Measurements from ENCODE around the gene SAMD8.
"Not testable (repeated sequence)": the region's sequence is repeated elsewhere in the genome, so short reads cannot be mapped to it uniquely, and the experiment has no call there.

Gene SAMD8

GRCh38 chr10:75086278-75086934 is 25.1 kb upstream of the SAMD8 start:
- DNase-seq: no peak

GRCh38 chr10:75088640-75089039 is 22.8 kb upstream of the SAMD8 start:
- DNase-seq: no peak

DNA sequence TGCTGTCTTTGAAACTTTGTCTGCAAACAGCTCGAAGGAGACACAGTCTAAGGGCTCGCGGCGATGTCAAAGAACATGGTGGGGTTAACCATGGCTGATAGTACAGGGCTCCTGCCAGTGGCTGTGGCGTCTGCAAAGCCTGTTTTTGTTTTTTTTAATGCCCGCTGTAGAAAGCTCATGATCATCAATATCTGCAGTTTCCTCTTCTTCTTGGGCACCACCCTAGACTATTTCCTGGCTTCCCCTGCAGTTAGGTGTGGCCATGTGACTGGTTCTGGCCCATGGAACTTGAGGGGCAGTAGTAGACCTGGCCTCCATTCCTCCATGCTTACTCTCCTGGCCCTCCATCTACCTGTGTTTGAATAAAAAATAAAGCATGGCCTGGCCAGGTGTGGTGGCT is 21.8 kb upstream of the SAMD8 start:
- no peak for DNase-seq

DNA sequence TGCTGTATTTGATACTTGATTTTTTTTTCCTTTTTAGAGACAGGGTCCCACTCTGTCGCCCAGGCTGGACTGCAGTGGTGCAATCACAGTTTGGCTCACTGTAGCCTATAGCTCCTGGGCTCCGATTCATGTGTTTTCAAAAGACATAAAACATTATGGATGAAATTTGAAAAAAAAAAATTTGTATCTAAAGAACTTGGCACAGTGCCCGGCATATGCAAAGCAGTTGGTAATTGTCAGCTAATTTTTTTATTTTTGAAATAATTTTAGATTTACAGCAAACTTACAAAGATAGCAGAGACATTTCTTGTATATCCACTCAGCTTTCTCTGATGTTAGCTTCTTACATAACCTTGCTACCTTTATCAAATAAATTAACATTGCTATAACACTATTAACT is 20.3 kb upstream of the SAMD8 start:
- DNase-seq: no peak

- no peak for DNase-seq
Measured at GRCh38 chr10:75094465-75094864, 17.0 kb upstream of the SAMD8 start.

- no peak for DNase-seq
Measured at GRCh38 chr10:75095631-75096030, 15.8 kb upstream of the SAMD8 start.

DNA sequence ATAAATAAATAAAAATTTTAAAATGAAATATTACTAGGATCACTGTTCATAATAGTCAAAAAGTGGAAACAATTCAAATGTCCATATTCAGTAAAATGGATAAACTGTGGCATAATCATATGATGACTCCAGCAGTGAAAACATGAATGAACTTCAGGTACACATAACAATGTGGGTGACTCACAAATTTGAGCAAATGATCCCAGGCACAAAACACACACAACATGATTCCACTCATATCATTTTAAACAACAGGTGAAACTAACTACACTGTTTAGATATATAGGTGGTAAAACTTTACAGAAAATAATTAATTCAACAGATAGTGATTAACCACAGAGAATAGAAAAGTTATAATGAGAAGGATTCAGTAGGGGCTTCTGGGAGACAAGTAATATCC is 14.7 kb upstream of the SAMD8 start:
- DNase-seq: no peak

DNA sequence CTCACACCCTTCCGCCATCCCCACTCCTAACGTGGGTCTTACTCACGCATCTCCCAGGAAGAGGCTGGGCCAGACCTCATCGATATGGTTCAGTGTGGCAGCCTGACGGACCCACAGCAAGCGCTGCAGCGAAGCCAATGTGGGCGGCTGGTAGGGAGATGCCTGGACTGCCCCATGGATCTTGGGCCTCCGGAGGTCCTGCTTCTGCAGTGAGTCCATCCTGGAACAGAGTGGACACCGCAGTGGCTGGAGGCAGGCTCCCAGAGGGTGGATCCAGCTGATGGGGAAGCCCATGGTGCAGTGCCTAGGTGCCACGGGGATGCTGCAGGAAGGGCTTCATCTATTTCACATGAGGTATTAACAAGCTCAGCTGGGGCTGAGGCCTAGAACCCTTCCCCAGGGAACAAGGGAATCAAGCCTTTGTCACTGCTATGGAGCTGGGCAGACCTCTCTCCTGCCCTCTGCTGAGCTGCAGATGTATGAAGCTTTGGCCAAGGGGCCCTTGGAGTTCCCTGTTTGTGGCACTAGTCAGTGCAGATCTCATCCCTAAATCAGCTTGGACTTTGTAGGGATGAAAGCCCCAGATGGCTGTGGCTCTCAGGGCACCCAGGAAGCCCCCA is 13.7 kb upstream of the SAMD8 start:
- DNase-seq: no peak

DNA sequence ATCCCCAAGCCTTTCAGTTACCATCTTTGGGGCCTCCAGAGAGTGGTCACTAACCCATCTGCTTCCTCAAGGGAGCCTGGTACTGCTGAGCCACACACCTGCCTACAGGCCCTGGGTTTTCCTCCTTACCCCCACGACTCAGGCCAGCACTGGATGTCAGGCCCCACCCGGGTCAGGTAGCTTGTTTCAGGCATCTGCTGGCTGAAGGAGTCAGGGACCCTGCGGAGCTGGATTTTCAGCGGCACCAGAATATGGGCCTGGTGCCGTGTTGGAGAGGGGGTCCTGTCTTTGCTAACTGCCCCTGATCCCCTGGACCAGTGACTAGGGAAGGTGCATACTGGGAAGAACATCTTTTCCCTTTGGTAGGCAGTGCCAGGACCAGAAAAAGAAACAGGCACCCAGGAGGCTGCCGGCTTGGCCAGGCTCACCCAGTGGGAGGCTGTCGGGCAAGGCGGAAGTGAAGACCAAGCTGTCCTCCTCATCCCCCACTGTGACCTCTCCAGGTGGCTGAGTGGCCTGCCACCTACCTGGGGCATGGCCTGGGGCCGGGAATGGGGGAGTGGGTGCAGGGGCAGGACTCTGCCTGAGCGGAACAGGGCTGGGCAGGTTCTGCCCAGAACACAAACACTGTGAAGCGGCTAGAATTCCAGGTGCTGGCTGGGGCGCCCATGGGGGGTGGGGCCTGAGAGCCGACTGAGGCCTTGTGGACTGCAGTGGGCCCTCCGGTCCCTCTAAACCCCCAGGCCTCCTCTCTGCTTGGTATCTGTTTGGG is 12.4 kb upstream of the SAMD8 start:
- no peak for DNase-seq

DNA sequence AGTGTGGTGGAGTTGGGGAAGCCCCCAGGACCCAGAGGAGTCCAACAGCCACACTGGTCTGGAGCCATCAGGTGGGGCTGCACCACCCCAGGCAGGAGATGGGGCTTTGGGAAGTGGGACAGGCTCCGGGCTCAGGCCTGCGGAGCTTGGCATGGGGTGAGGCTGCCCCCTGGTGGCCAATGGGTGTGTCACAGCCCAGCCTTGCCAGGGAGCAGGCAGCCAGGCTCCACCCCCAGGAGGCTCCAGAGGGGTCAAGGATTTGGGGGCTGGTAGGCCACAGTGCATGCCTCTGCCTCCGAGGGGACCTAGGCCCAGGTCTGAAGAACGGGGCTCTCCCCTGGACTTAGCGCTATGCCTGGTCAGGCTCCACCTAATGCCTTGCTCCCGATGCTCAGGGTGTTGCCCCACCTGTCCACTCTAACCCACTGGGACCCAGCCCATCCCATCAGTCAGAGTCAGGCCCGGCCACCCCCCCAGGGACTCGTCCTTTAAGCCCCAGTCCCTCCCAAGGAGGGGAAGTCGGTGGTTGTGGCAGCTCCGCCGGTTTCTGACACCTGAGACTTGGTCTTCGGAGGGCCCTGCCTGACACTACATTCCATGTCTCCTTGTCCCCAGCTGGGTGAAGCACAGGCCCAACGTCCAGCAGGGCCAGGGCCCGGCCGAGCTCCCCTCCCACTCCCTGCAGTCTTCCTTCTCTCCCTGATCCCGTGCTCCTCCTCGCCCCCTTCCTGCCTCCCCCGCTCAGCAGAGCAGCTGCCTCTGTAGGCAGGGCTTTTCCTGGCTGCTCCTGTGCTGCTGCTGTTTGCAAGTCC is 11.3 kb upstream of the SAMD8 start:
- peak; percentile 28 for DNase-seq

DNA sequence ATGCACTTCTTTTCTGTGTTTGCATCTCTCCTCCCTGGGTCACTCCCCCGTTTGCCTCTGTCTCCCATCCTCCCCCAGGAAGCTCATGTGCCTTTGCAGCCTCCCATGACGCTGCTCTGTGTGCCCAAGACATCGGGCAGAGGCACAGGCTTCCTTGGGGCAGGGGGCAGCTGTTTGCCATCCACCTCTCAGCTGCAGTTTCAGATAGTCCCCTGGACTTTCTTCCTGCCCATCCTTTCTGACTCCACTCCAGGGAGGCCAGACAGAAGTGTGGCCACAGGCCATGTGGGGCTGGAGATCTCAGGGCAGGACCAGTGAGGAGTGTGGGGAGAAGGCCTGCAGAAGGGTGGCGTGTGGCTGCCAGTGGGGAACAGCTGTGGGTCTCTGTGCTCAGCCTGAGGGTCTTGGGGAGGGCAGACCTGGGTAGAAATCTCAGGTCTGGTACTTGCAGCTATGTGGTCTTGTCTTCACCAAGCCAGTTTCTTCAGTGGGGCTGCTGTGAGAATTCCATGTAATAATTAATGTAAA is 10.6 kb upstream of the SAMD8 start:
- no peak for DNase-seq

- DNase-seq: no peak
Measured at GRCh38 chr10:75101416-75102251, 9.8 kb upstream of the SAMD8 start.

- no peak for DNase-seq
Measured at GRCh38 chr10:75102830-75103673, 8.4 kb upstream of the SAMD8 start.

DNA sequence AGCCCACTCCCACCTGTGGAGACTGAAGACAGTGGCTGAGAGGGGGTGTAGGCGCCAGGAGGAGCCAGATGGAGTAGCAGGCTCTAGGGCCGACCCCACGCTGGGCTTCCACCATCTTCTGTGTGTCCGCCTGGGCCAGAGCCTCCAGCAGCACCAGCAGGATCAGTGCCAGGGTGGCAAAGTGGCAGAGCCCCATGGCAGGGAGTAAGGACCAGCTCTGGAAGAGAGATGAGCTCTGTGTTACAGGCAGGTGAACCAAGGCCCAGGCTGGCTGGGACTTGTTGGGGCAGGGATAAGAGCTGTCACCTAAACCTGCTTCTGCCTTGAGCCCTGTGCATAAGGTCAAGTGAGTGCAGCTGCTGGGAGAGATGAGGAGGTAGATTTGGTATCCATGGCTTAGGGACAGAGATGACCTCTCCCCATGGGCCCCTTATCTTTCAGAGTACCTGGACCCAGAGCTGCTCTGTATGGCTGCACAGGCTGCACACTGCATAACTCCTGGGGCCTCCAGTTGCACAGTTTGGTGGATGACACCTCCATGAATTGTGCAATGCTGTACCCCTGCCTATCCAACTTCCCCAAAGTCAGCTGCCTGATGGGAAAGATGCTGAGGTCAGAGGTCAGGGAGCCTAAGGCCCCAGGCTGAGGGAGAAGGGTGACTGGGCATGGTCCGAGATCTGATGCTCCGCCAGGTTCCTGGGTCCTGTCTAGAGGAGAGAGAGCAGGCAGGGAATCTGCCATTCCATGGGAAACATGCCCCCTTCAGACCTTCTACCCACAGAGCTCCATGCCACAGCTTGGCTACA is 7.4 kb upstream of the SAMD8 start:
- DNase-seq: no peak

GRCh38 chr10:75104842-75105241 is 6.6 kb upstream of the SAMD8 start:
- DNase-seq: no peak

DNA sequence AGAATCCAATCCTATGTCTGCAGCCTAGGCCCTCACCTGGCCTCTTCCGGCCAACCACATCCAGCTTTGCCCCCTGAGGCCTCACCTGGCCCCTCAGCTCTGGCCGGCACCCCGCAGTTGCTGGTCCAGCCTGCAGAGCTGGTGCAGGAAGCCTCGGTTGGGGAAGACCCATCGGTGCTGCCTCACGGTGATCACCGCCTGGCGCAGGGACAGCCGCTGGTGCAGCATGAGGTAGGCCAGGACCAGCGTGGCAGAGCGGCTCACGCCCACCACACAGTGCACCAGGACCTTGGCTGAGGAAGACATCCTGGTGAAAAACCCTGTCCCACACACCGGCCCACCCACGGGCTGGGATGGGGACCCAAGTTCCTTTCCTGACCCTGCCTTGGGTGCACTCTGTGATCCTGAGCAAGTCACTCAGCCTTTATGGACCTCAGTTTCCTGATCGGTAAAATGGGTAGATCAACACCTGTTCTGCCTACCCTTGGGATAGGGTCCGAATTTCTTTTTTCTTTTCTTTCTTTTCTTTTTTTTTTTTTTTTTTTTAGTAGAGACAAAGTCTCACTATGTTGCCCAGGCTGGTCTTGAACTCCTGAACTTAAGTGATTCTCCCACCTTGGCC is 5.8 kb upstream of the SAMD8 start:
- no peak for DNase-seq

DNA sequence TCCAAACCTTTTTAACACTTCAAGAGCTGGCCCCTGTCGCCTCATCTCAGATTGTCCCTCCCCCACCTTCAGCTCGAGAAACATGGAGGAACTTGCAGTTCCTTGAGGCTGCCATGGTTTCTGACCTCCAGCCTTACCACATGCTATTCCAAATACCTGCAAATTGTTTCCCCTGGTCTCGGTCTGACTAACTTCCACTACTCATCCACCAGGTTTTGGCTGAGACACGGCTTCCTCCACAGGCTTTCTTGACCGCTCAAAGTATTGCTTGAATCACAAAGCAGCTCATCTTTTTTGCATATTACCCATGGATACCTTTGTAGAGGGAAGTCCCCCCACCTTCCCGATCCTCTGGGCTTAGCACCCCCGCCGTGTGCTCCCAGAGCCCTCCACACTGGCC is 5.2 kb upstream of the SAMD8 start:
- DNase-seq: no peak

DNA sequence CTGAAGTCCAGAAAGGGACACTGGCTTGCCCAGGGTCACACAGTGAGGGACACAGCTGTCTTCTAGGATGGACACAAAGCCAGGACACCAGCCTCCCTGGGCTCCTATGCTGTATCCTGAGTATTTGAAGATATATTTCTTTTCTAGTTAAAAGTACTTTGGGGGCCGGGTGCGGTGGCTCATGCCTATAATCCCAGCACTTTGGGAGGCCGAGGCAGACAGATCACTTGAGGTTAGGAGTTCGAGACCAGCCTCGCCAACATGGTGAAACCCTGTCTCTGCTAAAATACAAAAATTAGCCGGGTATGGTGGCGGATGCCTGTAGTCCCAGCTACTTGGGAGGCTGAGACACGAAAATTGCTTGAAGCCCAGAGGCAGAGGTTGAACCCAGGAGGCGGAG is 4.6 kb upstream of the SAMD8 start:
- not testable (repeated sequence) for DNase-seq

GRCh38 chr10:75107756-75108683 is 3.4 kb upstream of the SAMD8 start:
- DNase-seq: no peak
